ENCODE results near the gene TIMP3.

Gene TIMP3

GRCh38 chr22:32855045-32855756 lies 53.7 kb downstream of the TIMP3 start:
- no peak overlapping the region for H3K4me3 ChIP-seq (ENCODE audit: low read length)
- no peak for DNase-seq (ENCODE audit: low read depth)
- TF ChIP-seq CTCF (conservative IDR thresholded peaks at IDR 0.05; ENCODE audit: low read depth, low read length): no peak

- no peak overlapping the region for H3K4me3 ChIP-seq (ENCODE audit: low read length)
- no peak for TF ChIP-seq CTCF (conservative IDR thresholded peaks at IDR 0.05; ENCODE audit: low read depth, low read length)
- DNase-seq (ENCODE audit: low read depth): no peak
Observed at GRCh38 chr22:32858121-32858703, 56.7 kb downstream of the TIMP3 start.

GRCh38 chr22:32858957-32859356 lies 57.5 kb downstream of the TIMP3 start:
- no peak overlapping the region for H3K4me3 ChIP-seq (ENCODE audit: low read length)
- no peak for TF ChIP-seq CTCF (conservative IDR thresholded peaks at IDR 0.05; ENCODE audit: low read depth, low read length)
- no peak for DNase-seq (ENCODE audit: low read depth)

- no peak for TF ChIP-seq CTCF (conservative IDR thresholded peaks at IDR 0.05; ENCODE audit: low read depth, low read length)
- DNase-seq (ENCODE audit: low read depth): no peak
- H3K4me3 ChIP-seq (ENCODE audit: low read length): no peak overlapping the region
Observed at GRCh38 chr22:32859743-32860142, 58.2 kb downstream of the TIMP3 start.

GRCh38 chr22:32861330-32861729 lies 59.8 kb downstream of the TIMP3 start:
- no peak overlapping the region for H3K4me3 ChIP-seq (ENCODE audit: low read length)
- no peak for DNase-seq (ENCODE audit: low read depth)
- TF ChIP-seq CTCF (conservative IDR thresholded peaks at IDR 0.05; ENCODE audit: low read depth, low read length): no peak

- DNase-seq (ENCODE audit: low read depth): no peak
- no peak for TF ChIP-seq CTCF (conservative IDR thresholded peaks at IDR 0.05; ENCODE audit: low read depth, low read length)
- H3K4me3 ChIP-seq (ENCODE audit: low read length): no peak overlapping the region
Observed at GRCh38 chr22:32862083-32862482, 60.6 kb downstream of the TIMP3 start.
